Astrocyte of the cerebellum (primary cell): ENCODE data around the gene CCDC106.

Experiments
- DNase-seq: peaks from one replicate; pipeline ENCODE4 v3.0.0-alpha.2; 2011; ENCODE audit warnings: low read depth
- H3K4me3 ChIP-seq: 2 replicates; pipeline ENCODE4 v1.5.1; 2011; ENCODE audit warnings: mild to moderate bottlenecking, low read depth, low read length, moderate library complexity
- in situ Hi-C: cut with HindIII; loops from 2 replicates; pipeline ENCODE4 v1.10.0; 2017; ENCODE audit warnings: low sequenced_read_pairs
- TF ChIP-seq, protein P1 (sequence below): IDR thresholded peaks from 2 replicates; pipeline ENCODE4 v1.5.1; 2012; ENCODE audit warnings: low read length, low read depth, moderate library complexity, mild to moderate bottlenecking; ENCODE audit errors: missing control alignments

CCDC106 gene

DNA sequence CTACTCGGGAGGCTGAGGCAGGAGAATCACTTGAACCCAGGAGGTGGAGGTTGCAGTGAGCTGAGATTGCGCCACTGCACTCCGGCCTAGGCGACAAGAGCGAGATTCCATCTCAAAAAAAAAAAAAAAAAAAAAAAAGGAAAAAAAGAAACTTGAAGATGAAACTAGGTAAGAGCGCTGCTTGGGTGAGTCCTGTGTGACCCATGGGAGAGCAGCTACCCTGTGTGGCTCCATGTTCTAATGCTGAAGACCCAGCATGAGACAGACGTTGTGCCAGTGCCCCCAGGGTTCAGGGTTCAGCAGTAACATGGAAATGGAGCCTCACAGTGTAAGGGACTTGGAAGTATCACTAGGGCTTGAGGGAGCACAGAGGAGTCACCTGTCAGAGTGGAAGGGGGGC, 29.6 kb upstream of the CCDC106 start:
- DNase-seq, result no peak
- no peak overlapping the region for H3K4me3 ChIP-seq
- TF ChIP-seq, protein P1, sequence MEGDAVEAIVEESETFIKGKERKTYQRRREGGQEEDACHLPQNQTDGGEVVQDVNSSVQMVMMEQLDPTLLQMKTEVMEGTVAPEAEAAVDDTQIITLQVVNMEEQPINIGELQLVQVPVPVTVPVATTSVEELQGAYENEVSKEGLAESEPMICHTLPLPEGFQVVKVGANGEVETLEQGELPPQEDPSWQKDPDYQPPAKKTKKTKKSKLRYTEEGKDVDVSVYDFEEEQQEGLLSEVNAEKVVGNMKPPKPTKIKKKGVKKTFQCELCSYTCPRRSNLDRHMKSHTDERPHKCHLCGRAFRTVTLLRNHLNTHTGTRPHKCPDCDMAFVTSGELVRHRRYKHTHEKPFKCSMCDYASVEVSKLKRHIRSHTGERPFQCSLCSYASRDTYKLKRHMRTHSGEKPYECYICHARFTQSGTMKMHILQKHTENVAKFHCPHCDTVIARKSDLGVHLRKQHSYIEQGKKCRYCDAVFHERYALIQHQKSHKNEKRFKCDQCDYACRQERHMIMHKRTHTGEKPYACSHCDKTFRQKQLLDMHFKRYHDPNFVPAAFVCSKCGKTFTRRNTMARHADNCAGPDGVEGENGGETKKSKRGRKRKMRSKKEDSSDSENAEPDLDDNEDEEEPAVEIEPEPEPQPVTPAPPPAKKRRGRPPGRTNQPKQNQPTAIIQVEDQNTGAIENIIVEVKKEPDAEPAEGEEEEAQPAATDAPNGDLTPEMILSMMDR, result no peak
- in situ Hi-C loops, result loop anchor here (25.0 kb wide), 1 partner anchor 1156 kb away; the partner anchor contains the start of genes CDC42EP5 and LENG9

DNA sequence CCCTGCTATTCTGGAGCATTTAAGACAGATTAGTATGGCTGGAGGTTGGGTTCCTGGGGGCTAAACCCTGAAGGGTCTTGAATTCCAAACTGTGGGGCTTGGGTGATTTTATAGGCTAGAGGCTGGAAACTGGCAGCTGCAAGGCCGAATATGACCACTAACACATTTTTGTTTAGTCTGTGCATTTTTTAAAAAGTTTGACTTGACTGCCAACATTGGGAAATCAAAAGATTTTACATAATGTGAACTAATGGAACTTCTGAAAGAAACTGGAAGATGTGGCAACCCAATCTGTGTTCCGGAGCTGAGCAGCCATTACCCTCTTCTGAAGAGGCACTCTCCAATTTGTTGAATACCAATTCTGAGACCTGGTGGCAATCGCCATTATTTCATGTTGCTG, 28.7 kb upstream of the CCDC106 start:
- in situ Hi-C loops, result loop anchor here (25.0 kb wide), 1 partner anchor 1157 kb away; the partner anchor contains the start of genes CDC42EP5 and LENG9
- DNase-seq, result no peak
- TF ChIP-seq, protein P1, result no peak
- H3K4me3 ChIP-seq, result no peak overlapping the region

- DNase-seq, result no peak
- TF ChIP-seq, protein P1, result no peak
- in situ Hi-C loops, result loop anchor here (5.0 to 25.0 kb wide), 2 partner anchors 108 to 1158 kb away; partner anchors contain the start of genes CDC42EP5 and LENG9
- H3K4me3 ChIP-seq, result no peak overlapping the region
Observed at GRCh38 chr19:55620410-55621204, 27.4 kb upstream of the CCDC106 start.

GRCh38 chr19:55621205-55621672, 26.8 kb upstream of the CCDC106 start:
- no peak for DNase-seq
- no peak overlapping the region for H3K4me3 ChIP-seq
- in situ Hi-C loops, result loop anchor here (5.0 to 25.0 kb wide), 2 partner anchors 109 to 1159 kb away; partner anchors contain the start of genes CDC42EP5 and LENG9

DNA sequence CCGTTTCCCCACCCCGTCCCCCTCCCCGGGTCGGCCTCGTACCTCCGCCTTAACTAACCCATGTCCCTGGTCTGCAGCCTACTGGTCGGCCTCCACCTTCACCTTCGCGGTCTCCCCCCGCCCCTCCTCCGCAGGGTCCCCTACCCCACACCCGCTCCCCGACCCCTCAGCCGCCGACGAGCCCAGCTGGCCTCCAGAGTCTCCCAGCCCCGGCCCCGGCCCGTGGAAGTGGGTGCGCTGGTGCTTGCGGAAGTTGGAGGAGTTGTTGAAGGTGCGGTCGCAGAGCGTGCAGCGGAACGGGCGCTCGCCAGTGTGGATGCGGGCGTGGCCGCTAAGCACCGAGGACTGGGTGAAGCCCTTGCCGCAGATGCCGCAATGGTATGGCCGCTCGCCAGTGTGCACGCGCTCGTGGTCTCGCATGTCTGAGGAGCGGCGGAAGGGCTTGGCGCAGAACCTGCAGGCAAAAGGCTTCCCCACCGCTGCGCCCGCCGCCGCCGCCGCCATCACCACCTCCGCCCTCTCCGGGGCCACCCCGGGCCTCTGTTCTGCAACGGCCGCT, 26.3 kb upstream of the CCDC106 start:
- no peak for DNase-seq
- in situ Hi-C loops, result loop anchor here (5.0 to 25.0 kb wide), 2 partner anchors 109 to 1159 kb away; partner anchors contain the start of genes CDC42EP5 and LENG9
- TF ChIP-seq, protein P1, result no peak
- no peak overlapping the region for H3K4me3 ChIP-seq

More at GRCh38 chr19:55621205-55621672, 26.8 kb upstream of the CCDC106 start:
- TF ChIP-seq, protein P1, result no peak

DNA sequence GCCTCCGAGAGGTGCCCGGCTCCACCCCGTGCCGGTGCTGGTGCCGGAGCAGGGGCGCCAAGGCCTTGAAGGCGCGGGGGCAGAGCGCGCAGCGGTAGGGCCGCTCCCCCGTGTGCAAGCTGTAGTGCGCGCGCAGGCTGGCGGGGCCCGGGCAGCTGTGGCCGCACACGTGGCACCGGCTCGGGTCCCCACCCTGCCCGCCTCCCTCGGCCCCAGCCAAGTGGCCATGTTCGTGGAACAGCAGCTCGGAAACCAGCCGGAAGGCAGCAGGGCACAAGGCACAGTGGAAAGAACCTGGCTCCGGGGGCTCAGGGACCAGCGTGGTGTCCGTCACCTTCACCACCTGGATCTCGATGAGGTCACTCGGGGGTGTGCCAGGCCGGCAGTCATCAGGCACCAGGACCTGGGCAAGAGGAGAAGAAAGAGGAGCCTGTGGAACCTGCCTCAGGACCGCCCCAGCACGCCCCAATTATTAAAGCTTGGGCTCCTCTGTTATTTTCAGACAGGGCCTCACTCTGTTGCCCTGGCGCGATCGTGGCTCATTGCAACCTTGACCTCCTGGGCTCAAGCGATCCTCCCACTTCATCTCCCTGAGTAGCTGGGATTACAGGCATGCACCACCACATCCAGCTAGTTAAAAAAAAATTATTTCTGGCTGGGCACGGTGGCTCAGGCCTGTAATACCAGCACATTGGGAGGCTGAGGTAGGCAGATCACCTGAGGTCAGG, 25.6 kb upstream of the CCDC106 start:
- in situ Hi-C loops, result loop anchor here (5.0 to 25.0 kb wide), 2 partner anchors 110 to 1160 kb away; partner anchors contain the start of genes CDC42EP5 and LENG9
- TF ChIP-seq, protein P1, result no peak
- no peak overlapping the region for H3K4me3 ChIP-seq
- DNase-seq, result no peak
